IgD-negative memory B cell (primary cell): ENCODE measurements around the gene TPBGL. TPM values are rescaled to one million over a fixed set of nuclear protein-coding genes. Genes with fewer than 3 reads are reported as not detected.
"Not testable (repeated sequence)": the region's sequence is repeated elsewhere in the genome, so short reads cannot be mapped to it uniquely, and the experiment has no call there.

Experiments used
- H3K27ac Mint-ChIP-seq, 3 donors: one replicate each; pipeline ENCODE4 v1.8.0; 2020 to 2022; ENCODE audit warnings: mild to moderate bottlenecking in 3 of 3, mixed read lengths in 3 of 3, moderate library complexity in 1 of 3
- H3K27me3 Mint-ChIP-seq: one replicate; pipeline ENCODE4 v1.8.0; 2021; ENCODE audit warnings: mixed read lengths
- H3K36me3 Mint-ChIP-seq: one replicate; pipeline ENCODE4 v1.8.0; 2020; ENCODE audit warnings: mild to moderate bottlenecking, mixed read lengths
- H3K4me1 Mint-ChIP-seq, 3 donors: one replicate each; pipeline ENCODE4 v1.8.0; 2020 to 2022; ENCODE audit warnings: mixed read lengths in 3 of 3, mild to moderate bottlenecking in 1 of 3
- H3K4me3 Mint-ChIP-seq, 4 donors: one replicate each; pipeline ENCODE4 v1.8.0; 2020 to 2022; ENCODE audit warnings: mild to moderate bottlenecking in 4 of 4, mixed read lengths in 4 of 4, moderate library complexity in 3 of 4
- H3K9me3 Mint-ChIP-seq, 3 donors: one replicate each; pipeline ENCODE4 v1.8.0; 2020 to 2021; ENCODE audit warnings: mixed read lengths in 3 of 3, mild to moderate bottlenecking in 1 of 3
- polyA plus RNA-seq: library from polyadenylated mRNA; unstranded; fragments of 300-500 nt; fragmentation: Illumina TruSeq; gene quantifications from one replicate; pipeline ENCODE4 v1.2.3, GENCODE V29; 2021

Gene TPBGL
- polyA plus RNA-seq, 1 donor from 2014 or later: not detected

DNA sequence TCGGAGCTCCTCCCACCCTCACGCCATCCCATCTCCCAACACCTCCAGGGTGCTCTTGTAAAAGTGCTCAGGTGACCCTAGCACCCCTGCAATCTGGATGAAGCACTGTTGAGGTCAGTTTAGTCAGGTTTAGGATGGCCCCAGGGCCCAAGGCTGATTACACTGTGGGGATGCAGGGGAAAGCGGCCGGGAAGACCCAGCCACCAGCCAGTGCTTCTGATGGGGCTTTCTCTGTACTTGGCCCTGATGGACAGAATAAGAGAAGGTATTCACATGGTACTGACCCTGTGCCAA is 28.7 kb downstream of the TPBGL start:
- Mint-ChIP-seq H3K9me3 (no peaks in the 10 kb centered on the region), H3K36me3 (peaks cover 1% of the 10 kb centered on the region), H3K4me1 (peaks cover 10 to 18% (median 17%) of the 10 kb centered on the region in 3 donors), H3K27me3 (no peaks in the 10 kb centered on the region), H3K4me3 (no peak overlapping the region), H3K27ac (peak overlapping the region in 1 of 3 donors; percentile 57)

DNA sequence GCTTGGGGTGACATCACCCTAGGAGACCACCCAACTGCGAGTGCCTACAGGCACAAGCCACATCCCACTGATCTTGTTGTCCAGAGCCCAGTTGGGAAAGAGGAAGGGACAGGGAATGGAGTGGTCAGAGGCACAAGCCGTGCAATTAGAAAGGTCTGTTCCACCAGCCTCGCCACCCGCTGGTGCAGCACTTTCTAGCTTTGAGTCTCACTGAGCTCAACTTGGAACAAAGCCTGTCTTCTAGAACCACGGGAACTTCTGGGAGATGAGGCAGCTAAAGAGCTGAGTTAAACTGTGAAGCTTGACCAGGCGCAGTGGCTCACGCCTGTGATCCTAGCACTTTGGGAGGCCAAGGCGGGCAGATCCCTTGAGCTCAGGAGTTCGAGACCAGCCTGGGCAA is 29.3 kb downstream of the TPBGL start:
- Mint-ChIP-seq H3K27me3 (no peaks in the 10 kb centered on the region), H3K9me3 (no peaks in the 10 kb centered on the region), H3K4me3 (no peak overlapping the region), H3K36me3 (peaks cover 1% of the 10 kb centered on the region), H3K27ac (no peak overlapping the region), H3K4me1 (peaks cover 9 to 15% (median 12%) of the 10 kb centered on the region in 3 donors)

DNA sequence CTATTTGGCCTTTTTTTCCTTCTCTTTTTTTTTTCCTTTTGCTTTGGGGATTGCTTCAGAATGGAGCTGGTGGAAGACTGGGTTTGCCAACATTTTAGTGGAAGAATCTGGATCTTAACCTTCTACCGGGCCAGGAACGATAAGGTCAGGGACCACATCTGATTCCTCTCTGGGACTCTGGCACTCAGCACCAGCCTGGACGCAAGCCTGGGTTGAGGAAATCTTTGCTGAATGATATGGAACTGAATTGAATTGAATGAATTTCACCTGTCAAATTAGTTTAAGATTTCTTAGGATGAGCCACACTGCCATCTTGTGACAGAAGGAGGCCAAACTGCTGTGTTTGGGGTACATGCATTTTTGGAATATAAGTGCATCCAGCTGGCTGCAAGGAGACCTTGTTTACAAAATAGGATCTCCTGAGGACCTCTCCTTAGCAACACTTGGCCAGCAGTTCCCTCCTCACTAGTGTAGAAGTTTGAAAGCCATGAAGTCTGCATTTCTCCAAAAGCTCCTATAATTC is 30.4 kb downstream of the TPBGL start:
- Mint-ChIP-seq H3K9me3 (no peaks in the 10 kb centered on the region), H3K4me3 (no peak overlapping the region), H3K27me3 (no peaks in the 10 kb centered on the region), H3K4me1 (peaks cover 14 to 17% (median 15%) of the 10 kb centered on the region in 3 donors), H3K36me3 (peaks cover 1% of the 10 kb centered on the region), H3K27ac (no peak overlapping the region)

DNA sequence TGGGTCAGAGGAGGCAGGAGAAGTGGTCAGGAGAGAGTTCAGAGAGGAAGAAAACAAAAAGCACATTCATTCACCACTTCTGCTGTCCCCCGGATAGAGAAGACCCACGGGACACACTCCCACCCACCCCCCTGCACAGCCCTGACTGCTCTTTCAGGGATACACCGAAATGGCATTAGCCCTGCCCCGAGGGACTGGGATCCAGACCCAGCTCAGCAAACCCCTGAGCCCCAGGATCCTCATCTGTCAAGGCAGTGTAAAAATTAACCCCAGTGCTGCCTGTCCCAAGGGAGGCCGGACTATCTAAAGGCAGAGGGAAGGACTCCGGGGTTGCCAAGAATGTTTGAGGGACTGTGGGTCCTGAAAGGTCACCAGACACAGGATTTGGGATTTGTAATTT is 31.2 kb downstream of the TPBGL start:
- Mint-ChIP-seq H3K36me3 (peaks cover 2% of the 10 kb centered on the region), H3K4me3 (no peak overlapping the region), H3K27me3 (no peaks in the 10 kb centered on the region), H3K9me3 (no peaks in the 10 kb centered on the region), H3K4me1 (peaks cover 18 to 19% (median 18%) of the 10 kb centered on the region in 3 donors), H3K27ac (no peak overlapping the region)

DNA sequence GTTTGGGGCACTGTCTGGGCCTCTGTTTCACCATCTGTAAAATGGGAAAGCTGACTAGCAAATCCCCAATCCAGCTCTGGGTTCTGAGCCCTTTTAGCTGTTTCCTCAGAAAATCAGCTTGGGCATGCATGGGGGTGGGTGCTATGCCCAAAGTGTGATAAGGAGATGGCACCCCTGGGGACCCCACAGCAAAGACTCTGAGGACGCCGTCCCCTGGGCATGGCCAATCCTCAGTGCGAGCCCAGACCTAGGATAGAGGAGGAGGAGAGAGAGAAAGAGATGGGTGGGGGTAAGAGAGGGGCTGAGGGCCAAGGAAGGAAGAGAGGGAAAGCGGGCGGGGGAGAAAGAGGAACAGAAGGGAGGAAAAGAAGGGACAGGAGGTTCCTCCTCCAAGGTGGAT is 31.8 kb downstream of the TPBGL start:
- Mint-ChIP-seq H3K36me3 (peaks cover 4% of the 10 kb centered on the region), H3K4me3 (peak overlapping the region in 2 of 4 donors; percentile 54 to 63), H3K4me1 (peaks cover 18 to 22% (median 19%) of the 10 kb centered on the region in 3 donors), H3K27ac (peak overlapping the region in 1 of 3 donors; percentile 88), H3K27me3 (no peaks in the 10 kb centered on the region), H3K9me3 (no peaks in the 10 kb centered on the region)

DNA sequence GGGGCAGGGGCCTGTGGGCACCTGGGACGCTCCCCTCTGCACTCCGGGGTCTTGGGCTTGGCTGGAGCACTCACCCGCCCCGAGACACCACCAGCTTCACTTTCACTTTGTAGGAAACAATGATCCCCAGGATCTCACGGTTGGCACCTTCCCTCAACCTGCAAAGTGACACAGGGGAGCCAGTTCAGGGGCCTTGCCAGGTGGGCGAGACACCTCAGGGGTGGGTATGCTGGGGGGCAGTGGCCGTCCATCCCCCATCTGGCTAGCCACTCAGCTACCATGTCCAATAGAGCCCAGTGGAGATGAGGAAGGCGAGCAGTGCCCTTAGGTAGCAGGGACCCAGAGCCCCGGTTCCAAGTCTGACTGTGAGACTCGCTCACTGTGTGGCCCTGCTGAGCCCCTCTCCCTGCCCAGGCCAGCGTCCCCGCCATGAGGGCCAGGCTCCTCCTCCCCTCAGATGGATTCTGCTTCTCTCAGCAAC is 32.3 kb downstream of the TPBGL start:
- H3K4me1 Mint-ChIP-seq: peaks cover 18 to 22% (median 19%) of the 10 kb centered on the region in 3 donors
- H3K27ac Mint-ChIP-seq: peak overlapping the region in 1 of 3 donors; percentile 88
- peaks cover 4% of the 10 kb centered on the region for H3K36me3 Mint-ChIP-seq
- no peaks in the 10 kb centered on the region for H3K27me3 Mint-ChIP-seq
- no peak overlapping the region for H3K4me3 Mint-ChIP-seq
- H3K9me3 Mint-ChIP-seq: no peaks in the 10 kb centered on the region

DNA sequence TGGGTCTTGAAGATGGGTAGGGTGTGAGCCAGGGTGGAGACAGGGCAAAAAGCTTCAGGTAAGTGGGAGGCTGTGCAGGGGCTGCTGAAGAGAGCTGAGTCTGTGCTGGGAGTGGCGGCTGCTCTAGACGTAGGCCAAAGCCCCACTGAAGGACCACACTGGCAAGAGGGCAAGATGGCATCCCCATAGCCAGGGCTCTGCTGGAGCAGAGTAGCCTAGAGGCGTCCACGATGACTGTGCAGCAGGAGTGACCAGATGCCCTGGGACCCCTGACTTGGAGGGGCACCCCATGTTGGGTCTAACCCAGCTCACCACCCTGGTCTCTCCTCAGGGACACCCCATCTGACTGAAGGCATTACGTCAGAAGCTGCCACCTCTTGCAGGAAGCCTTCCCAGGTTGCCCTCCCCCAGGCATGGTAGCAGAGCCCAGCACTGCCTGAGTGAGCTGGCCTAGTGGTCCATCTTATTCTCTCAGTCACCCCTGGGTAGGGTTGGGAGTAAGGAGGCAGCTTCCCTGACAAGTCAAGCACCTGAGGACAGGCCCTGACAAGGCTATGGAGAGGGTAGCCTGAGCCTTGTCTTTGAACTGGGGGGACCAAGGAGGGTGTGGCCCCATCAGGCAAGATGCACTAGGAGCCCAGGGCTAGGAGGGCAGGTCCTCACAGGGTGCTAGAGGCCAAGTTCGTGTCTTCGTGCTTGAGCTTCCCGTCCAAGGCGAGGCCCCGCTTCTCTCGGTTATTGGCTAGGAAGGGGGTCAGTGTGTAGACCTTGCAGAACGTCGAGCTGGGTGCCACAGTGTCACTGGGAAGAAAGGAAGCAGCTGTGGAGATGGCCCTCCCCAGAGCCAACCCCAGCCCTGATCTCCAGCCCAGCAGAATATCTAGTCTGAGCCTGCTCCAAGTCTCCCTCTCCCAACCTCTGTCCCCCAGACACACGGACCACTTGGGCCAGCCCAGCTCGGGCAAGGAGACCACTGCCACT is 33.1 kb downstream of the TPBGL start:
- H3K27me3 Mint-ChIP-seq: no peaks in the 10 kb centered on the region
- H3K4me3 Mint-ChIP-seq: peak overlapping the region in 1 of 4 donors; percentile 52
- H3K4me1 Mint-ChIP-seq: peaks cover 17 to 22% (median 18%) of the 10 kb centered on the region in 3 donors
- peak overlapping the region in 1 of 3 donors; percentile 80 for H3K27ac Mint-ChIP-seq
- H3K9me3 Mint-ChIP-seq: no peaks in the 10 kb centered on the region
- peaks cover 4% of the 10 kb centered on the region for H3K36me3 Mint-ChIP-seq

DNA sequence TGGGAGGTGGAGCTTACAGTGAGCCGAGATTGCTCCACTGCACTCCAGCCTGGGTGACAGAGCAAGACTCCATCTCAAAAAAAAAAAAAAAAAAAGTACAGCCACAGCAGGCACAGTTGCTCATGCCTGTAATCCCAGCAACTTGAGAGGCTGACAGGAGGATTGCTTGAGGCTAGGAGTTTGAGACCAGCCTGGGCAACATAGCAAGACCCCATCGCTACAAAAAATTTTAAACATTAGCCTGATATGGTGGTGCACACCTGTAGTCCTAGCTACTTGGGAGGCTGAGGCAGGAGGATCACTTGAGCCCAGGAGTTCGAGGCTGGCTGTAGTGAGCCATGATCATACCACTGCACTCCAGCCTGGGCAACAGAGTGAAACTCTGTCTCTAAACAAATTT is 34.1 kb downstream of the TPBGL start:
- not testable (repeated sequence) for H3K36me3 Mint-ChIP-seq, H3K9me3 Mint-ChIP-seq, H3K4me3 Mint-ChIP-seq, H3K27me3 Mint-ChIP-seq, H3K27ac Mint-ChIP-seq
- peaks cover 17 to 22% (median 18%) of the 10 kb centered on the region in 3 donors for H3K4me1 Mint-ChIP-seq

DNA sequence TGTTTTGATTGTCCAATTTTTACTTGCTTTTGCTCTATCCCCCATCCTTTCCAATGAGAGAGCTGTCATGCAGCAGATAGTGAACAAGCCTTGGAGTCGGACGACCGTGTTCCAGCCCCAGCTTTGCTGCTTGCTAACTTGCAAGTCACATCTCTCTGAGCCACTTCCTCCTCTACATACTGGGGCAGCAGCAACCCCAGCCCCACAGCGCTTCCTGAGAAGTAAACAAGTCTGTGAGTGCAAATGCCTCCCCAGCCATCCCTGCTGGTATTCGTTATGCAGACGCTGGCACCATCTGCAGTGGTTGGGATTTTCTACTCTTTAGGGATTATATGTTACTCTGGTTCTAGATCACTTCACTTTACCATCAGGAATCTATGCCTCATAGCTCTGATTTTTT is 35.0 kb downstream of the TPBGL start:
- Mint-ChIP-seq H3K4me3 (peak overlapping the region; percentile 9 to 93 (median 81)), H3K27ac (peak overlapping the region; percentile 26 to 96 (median 96)), H3K9me3 (no peaks in the 10 kb centered on the region), H3K36me3 (peaks cover 4% of the 10 kb centered on the region), H3K4me1 (peaks cover 19 to 22% (median 22%) of the 10 kb centered on the region in 3 donors), H3K27me3 (no peaks in the 10 kb centered on the region)

DNA sequence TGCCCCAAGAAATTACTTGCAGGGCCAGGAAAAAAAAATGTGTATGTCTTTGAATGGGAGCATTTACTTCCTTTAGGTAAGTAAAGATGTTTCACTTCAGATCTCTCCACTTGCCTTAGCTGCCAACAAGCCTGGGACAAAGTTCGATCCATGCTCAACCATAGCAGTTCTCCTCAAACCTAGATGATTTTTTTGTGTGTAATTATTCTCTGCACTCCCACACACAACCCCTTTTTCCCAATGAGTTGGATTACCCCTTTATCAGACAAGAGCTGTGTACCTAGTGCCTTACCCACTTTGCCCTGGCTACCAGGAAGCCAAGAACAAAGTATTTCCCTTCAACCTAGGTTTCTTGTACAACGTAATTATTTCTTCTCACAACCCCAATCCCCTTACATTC is 35.6 kb downstream of the TPBGL start:
- Mint-ChIP-seq H3K9me3 (no peaks in the 10 kb centered on the region), H3K27me3 (peaks cover 1% of the 10 kb centered on the region), H3K4me3 (peak overlapping the region in 2 of 4 donors; percentile 51 to 84), H3K4me1 (peaks cover 16 to 20% (median 19%) of the 10 kb centered on the region in 3 donors), H3K36me3 (peaks cover 4% of the 10 kb centered on the region), H3K27ac (peak overlapping the region in 2 of 3 donors; percentile 87 to 96)

DNA sequence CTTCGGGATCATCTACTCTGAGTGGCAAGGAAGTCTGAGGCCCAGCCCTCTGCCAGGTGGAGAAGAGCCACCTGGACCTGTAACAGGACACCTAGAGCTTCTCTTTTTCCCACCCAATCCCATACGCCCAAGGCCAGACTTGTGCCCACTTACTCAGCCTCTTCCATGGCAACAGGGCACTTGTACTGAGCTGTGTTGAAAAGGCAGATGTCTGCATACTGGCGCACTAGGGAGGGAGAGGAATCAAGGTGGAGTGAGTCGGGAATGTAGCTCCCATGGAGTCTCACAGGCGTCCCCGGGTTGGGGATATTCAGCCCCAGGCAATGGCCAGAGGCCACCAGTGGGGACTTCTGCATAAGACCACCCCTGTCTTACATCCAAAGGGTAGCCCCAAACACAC is 36.1 kb downstream of the TPBGL start:
- peaks cover 16 to 20% (median 17%) of the 10 kb centered on the region in 3 donors for H3K4me1 Mint-ChIP-seq
- H3K4me3 Mint-ChIP-seq: peak overlapping the region in 2 of 4 donors; percentile 51 to 84
- H3K36me3 Mint-ChIP-seq: peaks cover 4% of the 10 kb centered on the region
- no peaks in the 10 kb centered on the region for H3K9me3 Mint-ChIP-seq
- H3K27me3 Mint-ChIP-seq: peaks cover 1% of the 10 kb centered on the region
- peak overlapping the region in 2 of 3 donors; percentile 87 to 96 for H3K27ac Mint-ChIP-seq

DNA sequence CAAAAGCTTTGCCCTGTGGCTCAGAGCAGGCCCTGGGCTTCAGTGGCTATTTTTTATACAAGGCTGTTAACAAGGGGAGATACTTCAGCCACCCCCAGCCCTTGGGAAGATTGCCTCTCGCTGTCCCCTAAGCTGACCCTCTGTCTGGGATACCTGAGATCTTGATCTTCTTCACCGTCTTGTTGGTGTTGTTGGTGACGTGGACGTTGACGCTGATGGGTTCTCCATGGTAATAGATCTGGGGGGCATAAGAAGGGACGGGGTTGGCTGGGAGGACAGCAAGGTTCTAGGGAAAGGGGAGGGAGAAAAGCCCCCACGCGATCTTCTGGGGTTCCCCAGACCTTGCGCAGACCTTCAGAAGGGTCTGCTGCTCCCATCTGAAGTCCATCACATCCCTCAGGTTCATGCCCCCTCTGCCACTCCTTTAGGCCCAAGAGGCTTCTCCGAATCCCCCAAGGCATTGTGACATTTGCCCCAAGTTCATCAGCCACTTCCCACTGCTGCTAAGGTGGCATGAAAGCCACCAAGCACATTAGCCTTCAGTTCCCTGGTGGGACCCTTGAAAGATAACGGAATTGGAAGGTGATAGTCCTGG is 36.7 kb downstream of the TPBGL start:
- Mint-ChIP-seq H3K9me3 (no peaks in the 10 kb centered on the region), H3K36me3 (peaks cover 4% of the 10 kb centered on the region), H3K27ac (peak overlapping the region in 1 of 3 donors; percentile 63), H3K27me3 (peaks cover 1% of the 10 kb centered on the region), H3K4me1 (peaks cover 16 to 20% (median 17%) of the 10 kb centered on the region in 3 donors), H3K4me3 (no peak overlapping the region)

DNA sequence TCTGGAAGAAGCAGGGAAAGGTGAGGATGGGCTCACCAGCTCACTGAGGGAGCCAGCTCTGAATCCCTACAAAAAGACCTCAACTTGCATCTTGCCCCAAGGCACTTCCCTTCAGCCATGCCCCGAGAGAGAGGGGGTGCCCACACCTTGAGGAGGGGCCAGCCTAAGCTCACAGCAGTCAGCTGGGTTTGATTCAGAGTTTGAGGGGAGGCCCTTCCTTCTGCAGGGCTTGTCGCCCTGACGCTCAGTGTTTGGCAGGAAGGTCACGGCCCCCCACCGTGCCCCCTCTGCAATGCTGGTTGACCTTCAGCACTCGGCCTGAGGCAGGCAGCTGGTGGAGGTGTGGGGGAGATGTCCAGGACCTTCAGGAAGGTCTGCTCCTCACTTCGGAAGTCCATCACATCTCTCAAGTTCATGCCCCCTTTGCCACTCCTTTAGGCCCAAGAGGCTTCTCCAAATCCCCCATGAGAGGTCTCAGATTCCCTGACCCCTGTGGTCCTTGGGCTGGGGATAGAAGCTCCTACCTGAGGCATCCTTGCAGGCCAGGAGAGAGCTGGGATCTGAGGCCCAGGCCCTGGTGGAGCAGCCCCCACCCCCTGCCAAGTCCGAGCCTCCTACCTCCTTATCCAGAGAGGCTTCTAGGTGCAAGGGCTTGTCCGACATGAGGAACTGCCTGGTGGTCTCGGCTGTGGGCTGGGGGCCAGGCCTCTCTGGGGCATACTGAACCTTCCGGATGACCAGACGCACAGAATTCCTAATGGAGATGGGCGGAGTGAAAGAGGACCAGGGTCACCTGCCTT is 37.6 kb downstream of the TPBGL start:
- Mint-ChIP-seq H3K4me3 (no peak overlapping the region), H3K4me1 (peaks cover 16 to 18% (median 17%) of the 10 kb centered on the region in 3 donors), H3K27ac (no peak overlapping the region), H3K27me3 (peaks cover 1% of the 10 kb centered on the region), H3K36me3 (peaks cover 4% of the 10 kb centered on the region), H3K9me3 (no peaks in the 10 kb centered on the region)

DNA sequence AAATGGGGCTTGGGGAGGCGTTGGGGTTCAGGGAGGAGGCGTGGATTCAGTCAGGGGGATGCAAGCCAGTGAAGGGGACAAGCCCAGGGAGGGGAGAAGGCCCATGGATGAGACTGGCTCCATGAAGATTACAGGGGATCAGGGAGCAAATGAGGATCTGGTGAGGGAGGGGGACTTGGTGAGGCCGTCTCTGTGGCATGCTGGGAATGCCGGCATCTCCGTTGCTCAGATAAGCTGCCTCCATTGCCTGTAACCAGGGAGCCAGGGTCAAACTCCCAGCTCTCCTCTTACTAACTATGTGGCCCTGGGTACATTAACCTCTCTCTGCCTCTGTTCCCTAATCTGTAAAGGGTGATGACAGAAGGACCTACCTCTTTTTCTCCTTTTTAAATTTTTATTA is 38.7 kb downstream of the TPBGL start:
- no peak overlapping the region for H3K27ac Mint-ChIP-seq
- no peak overlapping the region for H3K4me3 Mint-ChIP-seq
- peaks cover 4% of the 10 kb centered on the region for H3K36me3 Mint-ChIP-seq
- H3K9me3 Mint-ChIP-seq: no peaks in the 10 kb centered on the region
- H3K4me1 Mint-ChIP-seq: peaks cover 16 to 18% (median 17%) of the 10 kb centered on the region in 3 donors
- H3K27me3 Mint-ChIP-seq: peaks cover 1% of the 10 kb centered on the region
